LHCN-M2 (cell line): ENCODE measurements around the gene PIK3R2. TPM values are rescaled to one million over a fixed set of nuclear protein-coding genes. Genes with fewer than 3 reads are reported as not detected.
A peak's percentile ranks its signal among the peaks of the same experiment; 100 is the strongest.
"Not testable (repeated sequence)": the region's sequence is repeated elsewhere in the genome, so short reads cannot be mapped to it uniquely, and the experiment has no call there.

ENCODE experiments used
- DNase-seq: peaks from one replicate; pipeline ENCODE4 v3.0.0-alpha.2; 2012; ENCODE audit warnings: low read depth
- total RNA-seq: library from RNA; depleted of rRNA; stranded (reverse); fragments of >200 nt; gene quantifications from 2 replicates; pipeline ENCODE4 v1.2.3, GENCODE V29; 2014; rRNA removed

PIK3R2 gene
- total RNA-seq, 1 experiment from 2014 or later: 40.6 TPM

- DNase-seq: peak; percentile 100
Observed at GRCh38 chr19:18203863-18204393, 51.0 kb downstream of the PIK3R2 start, which contains the start of gene RAB3A. Gene RAB3A (minus strand): TSS chr19:18204042. CDS start chr19:18202740, 1,302 bp downstream.

- no peak for DNase-seq
Observed at GRCh38 chr19:18204394-18205199, 51.6 kb downstream of the PIK3R2 start.

- DNase-seq: peak; percentile 70
Observed at GRCh38 chr19:18205200-18205892, 52.4 kb downstream of the PIK3R2 start.

DNA sequence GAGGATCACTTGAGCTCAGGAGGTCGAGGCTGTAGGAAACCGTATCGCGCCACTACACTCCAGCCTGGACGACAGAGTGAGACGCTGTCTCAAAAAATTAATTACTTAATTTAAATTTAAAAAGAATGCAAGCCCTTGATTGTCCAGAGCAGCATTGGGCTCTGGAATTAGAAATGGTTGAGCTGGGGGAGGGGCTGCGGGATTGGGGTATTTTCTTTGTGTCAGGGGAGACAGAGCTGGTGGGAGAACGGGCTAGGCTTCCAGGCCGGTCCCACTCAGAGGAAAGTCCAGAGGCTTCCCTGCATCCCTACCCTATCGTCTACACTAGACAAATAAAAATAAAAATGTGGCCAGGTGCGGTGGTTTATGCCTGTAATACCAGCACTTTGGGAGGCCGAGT is 53.1 kb downstream of the PIK3R2 start:
- DNase-seq: no peak

DNA sequence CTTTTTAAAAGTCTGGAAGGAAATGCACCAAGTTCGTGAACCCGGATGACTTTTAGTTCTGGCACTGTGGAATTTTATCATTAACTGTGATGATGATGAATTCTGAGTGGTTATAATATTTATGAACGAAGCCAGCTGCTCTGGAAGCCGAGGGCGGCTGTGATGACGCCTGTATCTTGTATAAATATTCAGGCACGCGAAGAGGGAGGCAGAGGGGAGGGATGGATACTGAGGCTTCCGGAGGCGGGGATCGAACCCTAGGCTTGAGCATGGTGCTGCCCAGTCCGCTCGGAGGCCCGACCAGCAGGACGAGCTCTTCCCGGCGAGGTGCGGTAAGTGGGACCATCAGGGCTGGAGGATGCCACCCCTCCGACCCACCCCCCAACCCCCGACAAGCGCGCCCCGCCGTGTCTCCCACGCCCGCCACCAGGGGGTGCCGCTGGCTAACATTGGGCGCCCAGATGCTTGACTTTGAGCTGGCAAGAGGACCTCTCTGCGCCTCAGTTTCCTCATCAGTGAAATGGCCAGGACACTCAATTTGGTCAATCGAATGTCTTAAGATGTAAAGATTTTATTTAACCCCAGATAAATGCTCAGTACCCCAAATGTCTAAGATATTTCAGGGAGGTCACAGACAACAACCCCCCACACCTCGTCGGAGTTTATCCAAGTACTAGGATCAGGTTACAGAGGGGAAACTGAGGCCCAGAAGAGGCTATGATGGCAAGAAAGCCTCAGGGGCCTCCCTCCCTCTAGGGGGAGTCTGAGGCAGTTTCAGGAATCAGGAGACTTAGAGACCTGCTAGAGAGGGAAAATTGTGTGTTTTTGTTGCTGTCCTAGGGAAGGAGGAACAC is 55.4 kb downstream of the PIK3R2 start:
- DNase-seq: peak; percentile 86

DNA sequence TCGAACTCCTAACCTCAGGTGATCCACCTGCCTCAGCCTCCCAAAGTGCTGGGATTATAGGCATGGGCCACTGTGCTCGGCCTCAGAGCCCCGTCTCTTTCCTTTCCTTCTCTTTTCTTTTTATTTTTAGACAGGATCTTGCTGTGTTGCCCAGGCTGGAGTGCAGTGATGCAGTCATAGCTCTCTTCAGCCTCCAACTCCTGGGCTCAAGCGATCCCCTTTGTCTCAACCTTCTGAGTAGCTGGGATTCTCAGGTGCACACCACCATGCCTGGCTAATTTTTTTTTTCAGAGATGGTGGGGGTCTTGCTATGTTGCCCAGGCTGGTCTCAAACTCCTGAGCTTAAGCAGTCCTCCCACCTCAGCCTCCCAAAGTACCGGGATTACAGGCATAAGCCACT is 56.9 kb downstream of the PIK3R2 start:
- not testable (repeated sequence) for DNase-seq

DNA sequence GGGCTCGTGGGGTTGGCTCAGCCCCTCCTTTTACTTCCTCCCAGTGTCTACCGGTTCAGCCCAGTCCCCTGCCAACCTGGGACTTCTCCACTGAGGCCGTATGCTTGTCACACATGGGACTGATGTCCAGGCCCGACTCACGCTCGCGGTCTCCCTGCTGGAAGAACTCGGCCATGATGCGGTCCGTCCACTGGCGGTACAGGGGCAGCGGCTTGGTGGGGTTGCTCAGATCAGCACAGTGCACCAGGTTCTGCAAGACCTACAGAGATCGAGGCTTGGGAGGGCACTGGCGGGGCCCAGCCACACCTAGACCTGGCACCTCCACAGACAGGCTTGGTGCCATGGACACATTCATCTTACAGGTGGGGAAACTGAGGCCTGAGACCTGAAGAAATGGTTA is 58.7 kb downstream of the PIK3R2 start:
- DNase-seq: no peak

- DNase-seq: peak; percentile 55
Observed at GRCh38 chr19:18214779-18215433, 61.9 kb downstream of the PIK3R2 start.

GRCh38 chr19:18216789-18217188 is 63.8 kb downstream of the PIK3R2 start:
- no peak for DNase-seq

- DNase-seq: no peak
Observed at GRCh38 chr19:18218159-18218558, 65.2 kb downstream of the PIK3R2 start.

DNA sequence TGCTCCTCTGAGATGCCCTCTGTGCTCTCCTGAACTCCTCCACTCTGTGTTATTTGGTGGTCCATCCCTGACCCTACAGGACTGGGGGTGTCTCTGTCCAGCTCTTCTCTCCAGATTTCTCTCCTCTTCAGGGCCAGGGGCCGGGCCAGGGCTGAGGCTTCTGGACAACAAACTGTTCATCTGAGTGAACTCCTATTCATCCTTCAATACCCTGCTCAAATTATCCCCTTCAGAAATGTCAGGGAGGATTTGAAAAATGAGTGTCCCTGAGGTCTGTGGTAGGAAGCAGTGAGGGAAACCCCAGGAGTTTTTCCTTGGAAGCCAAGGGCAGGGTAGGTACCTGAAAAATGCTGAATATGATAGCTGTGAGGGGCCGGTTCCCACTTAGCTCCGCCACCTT is 65.6 kb downstream of the PIK3R2 start:
- DNase-seq: no peak

Other genes with a start within 250 kb of the PIK3R2 start
- 60.8 and 62.1 TPM in 2 replicates for gene CCDC124, start 220.1 kb upstream of the PIK3R2 start, total RNA-seq
- gene KCNN1, start 186.1 kb upstream of the PIK3R2 start, total RNA-seq: 0.06 TPM in 1 of 2 replicates, not detected in the other
- 9.0 and 15.0 TPM in 2 replicates for gene ARRDC2, start 145.0 kb upstream of the PIK3R2 start, total RNA-seq
- gene IL12RB1, start 66.2 kb upstream of the PIK3R2 start, total RNA-seq: not detected in 2 replicates
- 2.2 and 2.4 TPM in 2 replicates for gene MAST3, start 55.4 kb upstream of the PIK3R2 start, total RNA-seq
- gene IFI30, start 20.6 kb downstream of the PIK3R2 start, total RNA-seq: 3.3 and 13.0 TPM in 2 replicates
- gene MPV17L2, start 40.1 kb downstream of the PIK3R2 start, total RNA-seq: 33.7 and 51.1 TPM in 2 replicates
- gene RAB3A, start 50.9 kb downstream of the PIK3R2 start, total RNA-seq: 1.4 and 1.7 TPM in 2 replicates
- gene PDE4C, start 73.3 kb downstream of the PIK3R2 start, total RNA-seq: 0.17 and 0.26 TPM in 2 replicates
- gene IQCN, start 121.3 kb downstream of the PIK3R2 start, total RNA-seq: 0.06 and 0.13 TPM in 2 replicates
- 47.3 and 60.9 TPM in 2 replicates for gene JUND, start 128.5 kb downstream of the PIK3R2 start, total RNA-seq
- gene LSM4, start 169.9 kb downstream of the PIK3R2 start, total RNA-seq: 376 and 434 TPM in 2 replicates
- gene PGPEP1, start 187.4 kb downstream of the PIK3R2 start, total RNA-seq: 8.0 and 11.0 TPM in 2 replicates
- gene GDF15, start 233.0 kb downstream of the PIK3R2 start, total RNA-seq: 109 and 147 TPM in 2 replicates
- gene LRRC25, start 244.5 kb downstream of the PIK3R2 start, total RNA-seq: not detected in 2 replicates